HG03354 (cell line): ENCODE results near the gene NOL9.
A peak's percentile ranks its signal among the peaks of the same experiment; 100 is the strongest.

Source experiments
- ATAC-seq: cut with Tn5 transposase; IDR thresholded peaks from one replicate; pipeline ENCODE4 v1.9.1; 2021; ENCODE audit warnings: mild to moderate bottlenecking; ENCODE audit not compliant: unreplicated experiment, poor library complexity, severe bottlenecking

NOL9 gene

GRCh38 chr1:6591222-6591621 lies 36.9 kb upstream of the NOL9 start:
- ATAC-seq = no peak

GRCh38 chr1:6590046-6590445 lies 35.7 kb upstream of the NOL9 start:
- no peak for ATAC-seq

GRCh38 chr1:6588893-6589520 lies 34.7 kb upstream of the NOL9 start:
- no peak for ATAC-seq

- no peak for ATAC-seq
Measured at GRCh38 chr1:6588128-6588892, 34.0 kb upstream of the NOL9 start.

GRCh38 chr1:6587261-6588005 lies 33.1 kb upstream of the NOL9 start:
- no peak for ATAC-seq

- ATAC-seq = no peak
Measured at GRCh38 chr1:6586404-6586816, 32.1 kb upstream of the NOL9 start.

GRCh38 chr1:6585841-6586240 lies 31.5 kb upstream of the NOL9 start:
- no peak for ATAC-seq

- ATAC-seq = no peak
Measured at GRCh38 chr1:6585081-6585722, 30.9 kb upstream of the NOL9 start.

- no peak for ATAC-seq
Measured at GRCh38 chr1:6584126-6585080, 30.1 kb upstream of the NOL9 start.

GRCh38 chr1:6582370-6582769 lies 28.1 kb upstream of the NOL9 start:
- ATAC-seq = no peak

- no peak for ATAC-seq
Measured at GRCh38 chr1:6581561-6582305, 27.4 kb upstream of the NOL9 start.

- ATAC-seq = no peak
Measured at GRCh38 chr1:6580593-6581409, 26.5 kb upstream of the NOL9 start.

- ATAC-seq = peak; percentile 40
Measured at GRCh38 chr1:6580119-6580592, 25.8 kb upstream of the NOL9 start.

GRCh38 chr1:6579374-6580118 lies 25.2 kb upstream of the NOL9 start, which contains the start of gene ZBTB48:
TSS of gene ZBTB48 (plus strand) at chr1:6579994. CDS start at chr1:6580610, 616 bp downstream.
- peak; percentile 96 for ATAC-seq

GRCh38 chr1:6578624-6579373 lies 24.5 kb upstream of the NOL9 start:
- ATAC-seq = no peak

GRCh38 chr1:6577831-6578525 lies 23.7 kb upstream of the NOL9 start:
- no peak for ATAC-seq
